HG02884 (cell line): ENCODE data around the gene SMPX.

ENCODE experiments used
- ATAC-seq: cut with Tn5 transposase; IDR thresholded peaks from one replicate; pipeline ENCODE4 v1.9.1; 2021; ENCODE audit warnings: mild to moderate bottlenecking, moderate library complexity; ENCODE audit not compliant: unreplicated experiment

The SMPX gene

GRCh38 chrX:21658746-21659145 is 99.2 kb downstream of the SMPX start:
- no peak for ATAC-seq

GRCh38 chrX:21658152-21658737 is 99.7 kb downstream of the SMPX start, which contains the start of gene KLHL34:
TSS of gene KLHL34 (minus strand) at chrX:21658330. CDS start at chrX:21657788, 542 bp downstream.
- ATAC-seq = no peak

- no peak for ATAC-seq
These were observed 100.4 kb downstream of the SMPX start for GRCh38 chrX:21657318-21658151.

DNA sequence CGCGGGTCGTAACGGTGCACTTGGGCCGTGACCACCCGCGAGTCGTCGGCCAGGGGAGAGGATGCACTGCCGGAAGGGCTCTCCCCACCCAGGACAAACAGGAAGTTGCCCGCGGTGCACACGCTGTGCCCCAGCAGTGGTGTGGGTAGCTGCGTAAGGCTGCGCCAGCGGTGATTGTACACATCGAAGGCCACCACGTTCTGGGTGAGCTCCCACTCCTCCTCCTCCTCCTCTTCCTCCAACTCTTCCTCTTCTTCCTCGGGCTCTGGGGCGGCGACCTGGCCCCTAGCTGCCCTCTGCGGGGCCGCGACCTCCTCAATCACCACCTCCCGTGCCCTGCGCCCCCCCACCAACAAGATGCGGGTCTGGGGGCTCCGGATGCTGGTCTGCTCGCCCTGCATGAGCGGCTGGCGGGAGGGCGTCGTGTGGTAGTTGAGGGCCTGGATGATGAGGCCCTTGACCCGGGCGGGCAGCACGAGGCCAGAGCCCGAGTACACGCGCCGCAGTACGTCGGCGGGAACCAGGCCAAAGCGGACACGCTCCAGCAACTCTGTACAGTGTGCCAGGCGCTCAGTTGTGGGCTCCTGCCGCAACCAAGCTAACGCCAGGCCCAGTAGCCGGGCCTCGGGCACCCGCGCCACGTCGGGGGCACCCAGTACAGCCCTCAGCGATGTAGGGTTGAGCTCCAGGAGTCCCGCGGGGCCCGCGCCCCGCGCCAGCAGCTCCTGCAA is 101.2 kb downstream of the SMPX start:
- ATAC-seq = no peak
